GM23338 (cell line): ENCODE data around the gene SPRYD4. TPM values are rescaled to one million over a fixed set of nuclear protein-coding genes. Genes with fewer than 3 reads are reported as not detected.

ENCODE experiments used
- ATAC-seq: fragments of 200-7000 bp; cut with Tn5 transposase; 3 replicates; pipeline ENCODE4 v1.9.1; 2020
- DNase-seq: peaks from one replicate; pipeline ENCODE4 v3.0.0-alpha.2; 2015; ENCODE audit warnings: low spot score
- H2AFZ ChIP-seq: fragments of 200-600 bp; sonication (generic); 2 replicates; pipeline ENCODE4 v1.8.0; 2016; ENCODE audit warnings: antibody characterized with exemption, mild to moderate bottlenecking, moderate library complexity
- H3F3A ChIP-seq: fragments of 200-600 bp; sonication (generic); replicated peaks from 2 replicates; pipeline ENCODE4 v1.8.0; 2017; ENCODE audit warnings: antibody characterized with exemption, mixed run types, low read depth
- H3K27ac ChIP-seq: fragments of 200-600 bp; sonication (generic); 2 replicates; pipeline ENCODE4 v1.6.1; 2016; ENCODE audit warnings: low read depth
- H3K27me3 ChIP-seq: fragments of 200-600 bp; sonication (generic); 2 replicates; pipeline ENCODE4 v1.8.0; 2016; ENCODE audit warnings: mild to moderate bottlenecking, mixed run types, moderate library complexity; ENCODE audit not compliant: insufficient read depth
- H3K36me3 ChIP-seq: fragments of 200-600 bp; sonication (generic); 2 replicates; pipeline ENCODE4 v1.8.0; 2016; ENCODE audit warnings: mild to moderate bottlenecking; ENCODE audit not compliant: insufficient read depth
- H3K4me1 ChIP-seq: fragments of 200-600 bp; sonication (generic); 2 replicates; pipeline ENCODE4 v1.8.0; 2016; ENCODE audit warnings: mild to moderate bottlenecking, moderate library complexity; ENCODE audit not compliant: insufficient read depth
- H3K4me2 ChIP-seq: fragments of 200-600 bp; sonication (generic); 2 replicates; pipeline ENCODE4 v1.7.1; 2017; ENCODE audit warnings: mixed run types
- H3K4me3 ChIP-seq: fragments of 200-600 bp; sonication (generic); 2 replicates; pipeline ENCODE4 v1.6.1; 2016; ENCODE audit warnings: mixed run types
- H3K79me2 ChIP-seq: fragments of 200-600 bp; sonication (generic); replicated peaks from 2 replicates; pipeline ENCODE4 v1.8.0; 2017; ENCODE audit warnings: mild to moderate bottlenecking; ENCODE audit not compliant: insufficient read depth
- H3K9me2 ChIP-seq: fragments of 200-600 bp; sonication (generic); 2 replicates; pipeline ENCODE4 v1.8.0; 2017; ENCODE audit not compliant: insufficient read depth
- H4K20me1 ChIP-seq: fragments of 200-600 bp; sonication (generic); replicated peaks from 2 replicates; pipeline ENCODE4 v1.8.0; 2017; ENCODE audit warnings: mild to moderate bottlenecking; ENCODE audit not compliant: insufficient read depth
- H3K27ac Mint-ChIP-seq: 2 replicates; pipeline ENCODE4 v1.8.0; 2020; ENCODE audit warnings: inconsistent platforms, mild to moderate bottlenecking, moderate library complexity, mixed read lengths
- H3K27me3 Mint-ChIP-seq: 3 replicates; pipeline ENCODE4 v1.8.0; 2022; ENCODE audit warnings: low read depth, mild to moderate bottlenecking, moderate library complexity, mixed read lengths, inconsistent platforms; ENCODE audit not compliant: insufficient read depth, poor library complexity
- H3K36me3 Mint-ChIP-seq: 3 replicates; pipeline ENCODE4 v1.8.0; 2021; ENCODE audit warnings: low read depth, mild to moderate bottlenecking, inconsistent platforms, moderate library complexity, mixed read lengths
- H3K4me1 Mint-ChIP-seq: 3 replicates; pipeline ENCODE4 v1.8.0; 2020; ENCODE audit warnings: mild to moderate bottlenecking, inconsistent platforms, mixed read lengths
- H3K4me3 Mint-ChIP-seq: 3 replicates; pipeline ENCODE4 v1.8.0; 2021; ENCODE audit warnings: moderate library complexity, mild to moderate bottlenecking, inconsistent platforms, mixed read lengths
- H3K9me3 Mint-ChIP-seq: 3 replicates; pipeline ENCODE4 v1.8.0; 2020; ENCODE audit warnings: moderate library complexity, mild to moderate bottlenecking, inconsistent platforms, mixed read lengths
- CREB1 ChIP-seq: fragments of 250-450 bp; sonication (Bioruptor Pico); IDR thresholded peaks from 2 replicates; pipeline ENCODE4 v1.5.0; 2020; ENCODE audit warnings: low read depth, mild to moderate bottlenecking, moderate library complexity
- EZH2phosphoT487 ChIP-seq: fragments of 200-600 bp; sonication (generic); IDR thresholded peaks from one replicate; pipeline ENCODE4 v1.8.1; 2018; ENCODE audit warnings: antibody characterized with exemption; ENCODE audit not compliant: unreplicated experiment
- STAT1 ChIP-seq: IDR thresholded peaks from one replicate; pipeline ENCODE4 v1.6.1; 2016; ENCODE audit warnings: antibody characterized with exemption; ENCODE audit not compliant: unreplicated experiment
- ZNF331 ChIP-seq: fragments of 250-450 bp; sonication (Bioruptor Pico); IDR thresholded peaks from 2 replicates; pipeline ENCODE4 v1.5.0; 2020; ENCODE audit warnings: low read depth, mild to moderate bottlenecking, moderate library complexity
- polyA plus RNA-seq: library from polyadenylated mRNA; unstranded; fragments of >200 nt; fragmentation: Nextera tagmentation; extraction: Ambion mirVana; gene quantifications from 2 replicates; pipeline ENCODE4 v1.2.1, GENCODE V29; 2016
- total RNA-seq: library from RNA; depleted of rRNA; stranded (reverse); fragments of >200 nt; shearing (Covaris generic); gene quantifications from 2 replicates; pipeline ENCODE4 v1.2.3, GENCODE V29; 2014
- TF ChIP-seq, protein P1 (sequence below): IDR thresholded peaks from one replicate; pipeline ENCODE4 v1.6.1; 2018; ENCODE audit warnings: antibody characterized with exemption; ENCODE audit not compliant: unreplicated experiment
- TF ChIP-seq, protein P2 (sequence below): fragments of 250-450 bp; sonication (Bioruptor Pico); IDR thresholded peaks from 2 replicates; pipeline ENCODE4 v1.5.0; 2020; ENCODE audit warnings: mild to moderate bottlenecking, moderate library complexity

Gene SPRYD4
- total and polyA plus RNA-seq, 2 experiments from 2014 or later: 2.1 to 3.1 TPM

DNA sequence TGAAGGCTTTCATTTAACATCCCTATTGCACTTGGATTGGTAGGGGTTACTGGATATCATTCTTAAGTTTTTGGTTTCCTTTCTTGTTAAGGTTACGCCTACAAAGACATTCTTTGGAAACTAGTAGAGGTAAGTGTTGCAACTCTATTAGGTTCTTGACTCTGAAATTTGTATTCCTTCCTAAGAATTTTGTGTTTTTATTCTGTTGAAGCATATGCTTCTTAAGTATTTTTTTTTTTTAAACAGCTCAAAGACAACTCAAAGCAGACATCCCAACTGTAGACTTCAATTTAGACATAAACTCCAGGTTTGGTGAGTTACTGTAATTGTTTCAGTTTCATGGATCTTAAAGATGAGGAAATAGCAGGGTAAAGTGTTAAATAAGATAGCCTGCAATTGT, 52.1 kb downstream of the SPRYD4 start:
- no peaks in the 10 kb centered on the region for H3K36me3 Mint-ChIP-seq
- no peak overlapping the region for H3K27ac ChIP-seq
- TF ChIP-seq EZH2phosphoT487 (no peak), ZNF331 (CRISPR knock-in tag) (no peak), CREB1 (no peak), STAT1 (no peak)
- TF ChIP-seq, protein P1, sequence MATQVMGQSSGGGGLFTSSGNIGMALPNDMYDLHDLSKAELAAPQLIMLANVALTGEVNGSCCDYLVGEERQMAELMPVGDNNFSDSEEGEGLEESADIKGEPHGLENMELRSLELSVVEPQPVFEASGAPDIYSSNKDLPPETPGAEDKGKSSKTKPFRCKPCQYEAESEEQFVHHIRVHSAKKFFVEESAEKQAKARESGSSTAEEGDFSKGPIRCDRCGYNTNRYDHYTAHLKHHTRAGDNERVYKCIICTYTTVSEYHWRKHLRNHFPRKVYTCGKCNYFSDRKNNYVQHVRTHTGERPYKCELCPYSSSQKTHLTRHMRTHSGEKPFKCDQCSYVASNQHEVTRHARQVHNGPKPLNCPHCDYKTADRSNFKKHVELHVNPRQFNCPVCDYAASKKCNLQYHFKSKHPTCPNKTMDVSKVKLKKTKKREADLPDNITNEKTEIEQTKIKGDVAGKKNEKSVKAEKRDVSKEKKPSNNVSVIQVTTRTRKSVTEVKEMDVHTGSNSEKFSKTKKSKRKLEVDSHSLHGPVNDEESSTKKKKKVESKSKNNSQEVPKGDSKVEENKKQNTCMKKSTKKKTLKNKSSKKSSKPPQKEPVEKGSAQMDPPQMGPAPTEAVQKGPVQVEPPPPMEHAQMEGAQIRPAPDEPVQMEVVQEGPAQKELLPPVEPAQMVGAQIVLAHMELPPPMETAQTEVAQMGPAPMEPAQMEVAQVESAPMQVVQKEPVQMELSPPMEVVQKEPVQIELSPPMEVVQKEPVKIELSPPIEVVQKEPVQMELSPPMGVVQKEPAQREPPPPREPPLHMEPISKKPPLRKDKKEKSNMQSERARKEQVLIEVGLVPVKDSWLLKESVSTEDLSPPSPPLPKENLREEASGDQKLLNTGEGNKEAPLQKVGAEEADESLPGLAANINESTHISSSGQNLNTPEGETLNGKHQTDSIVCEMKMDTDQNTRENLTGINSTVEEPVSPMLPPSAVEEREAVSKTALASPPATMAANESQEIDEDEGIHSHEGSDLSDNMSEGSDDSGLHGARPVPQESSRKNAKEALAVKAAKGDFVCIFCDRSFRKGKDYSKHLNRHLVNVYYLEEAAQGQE: no peak
- TF ChIP-seq, protein P2, sequence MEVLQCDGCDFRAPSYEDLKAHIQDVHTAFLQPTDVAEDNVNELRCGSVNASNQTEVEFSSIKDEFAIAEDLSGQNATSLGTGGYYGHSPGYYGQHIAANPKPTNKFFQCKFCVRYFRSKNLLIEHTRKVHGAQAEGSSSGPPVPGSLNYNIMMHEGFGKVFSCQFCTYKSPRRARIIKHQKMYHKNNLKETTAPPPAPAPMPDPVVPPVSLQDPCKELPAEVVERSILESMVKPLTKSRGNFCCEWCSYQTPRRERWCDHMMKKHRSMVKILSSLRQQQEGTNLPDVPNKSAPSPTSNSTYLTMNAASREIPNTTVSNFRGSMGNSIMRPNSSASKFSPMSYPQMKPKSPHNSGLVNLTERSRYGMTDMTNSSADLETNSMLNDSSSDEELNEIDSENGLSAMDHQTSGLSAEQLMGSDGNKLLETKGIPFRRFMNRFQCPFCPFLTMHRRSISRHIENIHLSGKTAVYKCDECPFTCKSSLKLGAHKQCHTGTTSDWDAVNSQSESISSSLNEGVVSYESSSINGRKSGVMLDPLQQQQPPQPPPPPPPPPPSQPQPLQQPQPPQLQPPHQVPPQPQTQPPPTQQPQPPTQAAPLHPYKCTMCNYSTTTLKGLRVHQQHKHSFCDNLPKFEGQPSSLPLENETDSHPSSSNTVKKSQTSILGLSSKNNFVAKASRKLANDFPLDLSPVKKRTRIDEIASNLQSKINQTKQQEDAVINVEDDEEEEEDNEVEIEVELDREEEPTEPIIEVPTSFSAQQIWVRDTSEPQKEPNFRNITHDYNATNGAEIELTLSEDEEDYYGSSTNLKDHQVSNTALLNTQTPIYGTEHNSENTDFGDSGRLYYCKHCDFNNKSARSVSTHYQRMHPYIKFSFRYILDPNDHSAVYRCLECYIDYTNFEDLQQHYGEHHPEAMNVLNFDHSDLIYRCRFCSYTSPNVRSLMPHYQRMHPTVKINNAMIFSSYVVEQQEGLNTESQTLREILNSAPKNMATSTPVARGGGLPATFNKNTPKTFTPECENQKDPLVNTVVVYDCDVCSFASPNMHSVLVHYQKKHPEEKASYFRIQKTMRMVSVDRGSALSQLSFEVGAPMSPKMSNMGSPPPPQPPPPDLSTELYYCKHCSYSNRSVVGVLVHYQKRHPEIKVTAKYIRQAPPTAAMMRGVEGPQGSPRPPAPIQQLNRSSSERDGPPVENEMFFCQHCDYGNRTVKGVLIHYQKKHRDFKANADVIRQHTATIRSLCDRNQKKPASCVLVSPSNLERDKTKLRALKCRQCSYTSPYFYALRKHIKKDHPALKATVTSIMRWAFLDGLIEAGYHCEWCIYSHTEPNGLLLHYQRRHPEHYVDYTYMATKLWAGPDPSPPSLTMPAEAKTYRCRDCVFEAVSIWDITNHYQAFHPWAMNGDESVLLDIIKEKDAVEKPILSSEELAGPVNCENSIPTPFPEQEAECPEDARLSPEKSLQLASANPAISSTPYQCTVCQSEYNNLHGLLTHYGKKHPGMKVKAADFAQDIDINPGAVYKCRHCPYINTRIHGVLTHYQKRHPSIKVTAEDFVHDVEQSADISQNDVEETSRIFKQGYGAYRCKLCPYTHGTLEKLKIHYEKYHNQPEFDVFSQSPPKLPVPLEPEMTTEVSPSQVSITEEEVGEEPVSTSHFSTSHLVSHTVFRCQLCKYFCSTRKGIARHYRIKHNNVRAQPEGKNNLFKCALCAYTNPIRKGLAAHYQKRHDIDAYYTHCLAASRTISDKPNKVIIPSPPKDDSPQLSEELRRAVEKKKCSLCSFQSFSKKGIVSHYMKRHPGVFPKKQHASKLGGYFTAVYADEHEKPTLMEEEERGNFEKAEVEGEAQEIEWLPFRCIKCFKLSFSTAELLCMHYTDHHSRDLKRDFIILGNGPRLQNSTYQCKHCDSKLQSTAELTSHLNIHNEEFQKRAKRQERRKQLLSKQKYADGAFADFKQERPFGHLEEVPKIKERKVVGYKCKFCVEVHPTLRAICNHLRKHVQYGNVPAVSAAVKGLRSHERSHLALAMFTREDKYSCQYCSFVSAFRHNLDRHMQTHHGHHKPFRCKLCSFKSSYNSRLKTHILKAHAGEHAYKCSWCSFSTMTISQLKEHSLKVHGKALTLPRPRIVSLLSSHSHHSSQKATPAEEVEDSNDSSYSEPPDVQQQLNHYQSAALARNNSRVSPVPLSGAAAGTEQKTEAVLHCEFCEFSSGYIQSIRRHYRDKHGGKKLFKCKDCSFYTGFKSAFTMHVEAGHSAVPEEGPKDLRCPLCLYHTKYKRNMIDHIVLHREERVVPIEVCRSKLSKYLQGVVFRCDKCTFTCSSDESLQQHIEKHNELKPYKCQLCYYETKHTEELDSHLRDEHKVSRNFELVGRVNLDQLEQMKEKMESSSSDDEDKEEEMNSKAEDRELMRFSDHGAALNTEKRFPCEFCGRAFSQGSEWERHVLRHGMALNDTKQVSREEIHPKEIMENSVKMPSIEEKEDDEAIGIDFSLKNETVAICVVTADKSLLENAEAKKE (CRISPR knock-in tag): no peak
- no peak overlapping the region for H3K27ac Mint-ChIP-seq
- no peaks in the 10 kb centered on the region for H3K9me3 Mint-ChIP-seq
- H4K20me1 ChIP-seq: no peaks in the 10 kb centered on the region
- no peak overlapping the region for H3K4me3 ChIP-seq
- H3K4me2 ChIP-seq: peak overlapping the region; percentile 46; the same call in 1 of the 2 replicates
- H3K4me1 Mint-ChIP-seq: peaks cover 22% of the 10 kb centered on the region
- peaks cover 34% of the 10 kb centered on the region for H3K79me2 ChIP-seq
- peaks cover 1% of the 10 kb centered on the region for H3K27me3 Mint-ChIP-seq
- peak overlapping the region; percentile 5; the same call in 1 of the 2 replicates for H2AFZ ChIP-seq
- no peak for ATAC-seq
- no peaks in the 10 kb centered on the region for H3K36me3 ChIP-seq
- no peak for DNase-seq
- H3K4me1 ChIP-seq: peaks cover 17% of the 10 kb centered on the region
- no peaks in the 10 kb centered on the region for H3F3A ChIP-seq
- no peaks in the 10 kb centered on the region for H3K27me3 ChIP-seq
- H3K4me3 Mint-ChIP-seq: no peak overlapping the region
- no peaks in the 10 kb centered on the region for H3K9me2 ChIP-seq
